Testis (tissue), 2 donors: Measurements from ENCODE around the gene PTAFR.

Experiments used
- CTCF ChIP-seq, 3 experiments: fragments of 450-650 bp in 2 of 3; fragments of 200-600 bp in 1 of 3; sonication (generic) in 1 of 3; IDR thresholded peaks; one replicate each; pipeline ENCODE4 v1.5.1; 2016 to 2019; ENCODE audit warnings: antibody characterized with exemption in 3 of 3, mild to moderate bottlenecking in 2 of 3, moderate library complexity in 1 of 3
- POLR2A ChIP-seq: fragments of 450-650 bp; IDR thresholded peaks from one replicate; pipeline ENCODE4 v1.6.1; 2017; ENCODE audit warnings: antibody characterized with exemption, mild to moderate bottlenecking, moderate library complexity

GRCh38 chr1:28205243-28205642 lies 28.8 kb upstream of the PTAFR start:
- no peak for TF ChIP-seq CTCF (IDR thresholded peaks at IDR 0.05)
- no peak for TF ChIP-seq POLR2A
